K562 (cell line): ENCODE results near the gene NPAS2. TPM values are rescaled to one million over a fixed set of nuclear protein-coding genes. Genes with fewer than 3 reads are reported as not detected.

ENCODE experiments used
- ATAC-seq: fragments of 200-7000 bp; cut with Tn5 transposase; 3 replicates; pipeline ENCODE4 v1.9.1; 2020; ENCODE audit warnings: moderate library complexity
- BruUV-seq: library from RNA; stranded (reverse); fragments of 400-500 nt; replicated peaks from 2 replicates; lab custom pipeline; 2021; lab: Mats Ljungman, UMichigan
- CTCF ChIA-PET: fragments of 300-600 bp; formaldehyde crosslinking; extraction: SDS; loops from one replicate; lab custom pipeline; 2021; ENCODE audit warnings: low intra/inter-chr PET ratio; lab: Yijun Ruan, JAX
- POLR2A ChIA-PET: fragments of 300-600, 350-650 bp; sonication (Branson Sonifier 250); formaldehyde crosslinking; extraction: SDS; loops from one replicate; lab custom pipeline; 2021; ENCODE audit warnings: antibody characterized with exemption, inconsistent platforms; lab: Yijun Ruan, JAX
- DNase-seq, 4 experiments: peaks; one replicate each; pipeline versions ENCODE4 v3.0.0 to v3.0.0-alpha.2; 2011 to 2018; ENCODE audit warnings: low spot score in 3 of 4, mixed read lengths in 3 of 4; ENCODE audit errors: extremely low read depth in 1 of 4
- FAIRE-seq: peaks from 2 replicates; lab custom pipeline; 2011; peaks lifted over from hg19 to GRCh38; lab: Jason Lieb, UNC
- H2AFZ ChIP-seq: 2 replicates; pipeline ENCODE4 v1.6.0; 2011; ENCODE audit warnings: low read depth, low read length, control low read depth, inconsistent platforms
- H3K27ac ChIP-seq: fragments of 200-600 bp; 3 replicates; pipeline ENCODE4 v1.8.0; 2011; ENCODE audit warnings: low read depth, mild to moderate bottlenecking, control low read depth, inconsistent platforms, low read length, moderate library complexity, mixed read lengths; ENCODE audit errors: extremely low read depth
- H3K27me3 ChIP-seq, 2 experiments: fragments of 300-600 bp in 1 of 2; 2 replicates in 1 of 2; 3 replicates in 1 of 2; pipeline versions ENCODE4 v1.6.0 to v1.8.0; 2011; ENCODE audit warnings: inconsistent platforms in 2 of 2, low read length in 2 of 2, mild to moderate bottlenecking in 1 of 2, mixed read lengths in 1 of 2, moderate library complexity in 1 of 2; ENCODE audit not compliant: control insufficient read depth in 2 of 2, insufficient read depth in 2 of 2
- H3K36me3 ChIP-seq: fragments of 300-600 bp; 3 replicates; pipeline ENCODE4 v1.8.0; 2011; ENCODE audit warnings: mild to moderate bottlenecking, low read length, inconsistent platforms; ENCODE audit not compliant: control insufficient read depth, insufficient read depth
- H3K4me1 ChIP-seq, 2 experiments: fragments of 200-600 bp in 1 of 2; replicated peaks in 1 of 2; 2 replicates in 1 of 2; 3 replicates in 1 of 2; pipeline versions ENCODE4 v1.5.1 to v1.8.0; 2011; ENCODE audit warnings: inconsistent platforms in 2 of 2, low read length in 2 of 2, mild to moderate bottlenecking in 1 of 2, mixed read lengths in 1 of 2, moderate library complexity in 1 of 2; ENCODE audit not compliant: control insufficient read depth in 2 of 2, insufficient read depth in 2 of 2
- H3K4me2 ChIP-seq: 2 replicates; pipeline ENCODE4 v1.6.1; 2011; ENCODE audit warnings: low read length, control low read depth, inconsistent platforms, mixed read lengths; ENCODE audit not compliant: insufficient read depth
- H3K4me3 ChIP-seq: fragments of 200-600 bp; sonication (generic), shearing (Covaris generic); 2 replicates; pipeline ENCODE4 v1.5.1; 2016; ENCODE audit warnings: control low read depth, inconsistent platforms
- H3K79me2 ChIP-seq: fragments of 200-600 bp; 3 replicates; pipeline ENCODE4 v1.8.0; 2011; ENCODE audit warnings: low read length, inconsistent platforms; ENCODE audit not compliant: control insufficient read depth, insufficient read depth
- H3K9ac ChIP-seq, 2 experiments: 2 replicates each; pipeline versions ENCODE4 v1.6.0 to v1.6.1; 2011; ENCODE audit warnings: low read depth in 2 of 2, low read length in 2 of 2, control low read depth in 1 of 2, inconsistent platforms in 1 of 2, mild to moderate bottlenecking in 1 of 2, mixed read lengths in 1 of 2; ENCODE audit not compliant: insufficient read depth in 1 of 2
- H3K9me1 ChIP-seq: one replicate; pipeline ENCODE4 v1.6.0; 2011; ENCODE audit warnings: inconsistent platforms, mild to moderate bottlenecking, low read length, moderate library complexity; ENCODE audit not compliant: control insufficient read depth, insufficient read depth
- H3K9me3 ChIP-seq: replicated peaks from 2 replicates; pipeline ENCODE4 v1.5.1; 2011; ENCODE audit warnings: low read depth, low read length, inconsistent platforms; ENCODE audit not compliant: control insufficient read depth, insufficient read depth
- H4K20me1 ChIP-seq: replicated peaks from 2 replicates; pipeline ENCODE4 v1.6.1; 2011; ENCODE audit warnings: low read length, inconsistent platforms, mixed read lengths; ENCODE audit not compliant: control insufficient read depth, insufficient read depth
- FOXJ3 ChIP-seq: sonication (generic); formaldehyde crosslinking; IDR thresholded peaks from 2 replicates; pipeline ENCODE4 v1.4.0; 2020; ENCODE audit warnings: mild to moderate bottlenecking, missing genetic modification reagents
- FOXM1 ChIP-seq, 2 experiments: fragments of 450-650 bp in 1 of 2; sonication (generic) in 1 of 2; formaldehyde crosslinking in 1 of 2; IDR thresholded peaks; 2 replicates each; pipeline versions ENCODE4 v1.6.1 to v1.9.0; 2017 to 2022; ENCODE audit warnings: low read depth in 2 of 2, mild to moderate bottlenecking in 2 of 2, missing genetic modification reagents in 1 of 2, moderate library complexity in 1 of 2
- PCBP2 ChIP-seq: fragments of 200-400 bp; formaldehyde crosslinking; IDR thresholded peaks from 2 replicates; pipeline ENCODE4 v1.6.1; 2018; ENCODE audit warnings: low read length, low read depth, mild to moderate bottlenecking, moderate library complexity; ENCODE audit not compliant: poor library complexity, severe bottlenecking
- RNF2 ChIP-seq: sonication (generic); IDR thresholded peaks from 2 replicates; pipeline ENCODE4 v1.6.1; 2016
- TEAD1 ChIP-seq, 2 experiments: fragments of 450-650 bp in 1 of 2; sonication (generic) in 1 of 2; formaldehyde crosslinking; IDR thresholded peaks; 2 replicates each; pipeline versions ENCODE4 v1.4.0 to v1.8.0; 2020 to 2022; ENCODE audit warnings: mild to moderate bottlenecking in 2 of 2, missing genetic modification reagents in 1 of 2
- ZNF561 ChIP-seq: fragments of 450-650 bp; formaldehyde crosslinking; conservative IDR thresholded peaks from 2 replicates; pipeline ENCODE4 v1.4.0; 2020; ENCODE audit warnings: mild to moderate bottlenecking, moderate library complexity
- WGBS: fragments of 100-300 bp; shearing (Covaris generic); methylation state at CpG from one replicate; pipeline ENCODE4 v1.1.6; 2016; ENCODE audit warnings: low coverage, mixed read lengths; ENCODE audit not compliant: insufficient coverage; ENCODE audit errors: missing lambda C conversion rate; 5-methylcytosine and 5-hydroxymethylcytosine counted together
- in situ Hi-C: fragments of 300-500 bp; cut with MboI; formaldehyde crosslinking; loops from 4 replicates; pipeline ENCODE4 v1.15.0; 2018; ENCODE audit warnings: inconsistent platforms, mixed read lengths
- intact Hi-C: fragments of 100-400 bp; cut with micrococcal nuclease; formaldehyde crosslinking; loops from 2 replicates; pipeline ENCODE4 v1.14.2; 2022
- polyA plus RNA-seq, 8 experiments: library from polyadenylated mRNA; depleted of rRNA in 4 of 8; stranded (reverse) in 5 of 8; unstranded in 3 of 8; fragments of >200 nt; fragmentation: Nextera tagmentation in 2 of 8; fragmentation: Illumina TruSeq in 1 of 8; extraction: Ambion mirVana in 2 of 8; extraction: Trizol in 1 of 8; gene quantifications; 2 replicates each; pipeline versions ENCODE4 v1.2.1 to v1.2.3, GENCODE V29; 2011 to 2014; ENCODE audit warnings: inconsistent platforms in 1 of 8, missing spikeins in 1 of 8
- total RNA-seq, 7 experiments: library from RNA; depleted of rRNA in 6 of 7; stranded (reverse); fragments of >200 nt in 6 of 7; fragmentation: Illumina TruSeq in 2 of 7; extraction: Trizol in 2 of 7; gene quantifications; 2 replicates each; pipeline versions ENCODE4 v1.2.1 to v1.2.3, GENCODE V29; 2011 to 2021; ENCODE audit warnings: low replicate concordance in 1 of 7
- TF ChIP-seq, protein P1 (sequence below): fragments of 450-650 bp; IDR thresholded peaks from 2 replicates; pipeline ENCODE4 v1.6.1; 2016
- TF ChIP-seq, protein P2 (sequence below): fragments of 200-400 bp; formaldehyde crosslinking; IDR thresholded peaks from 2 replicates; pipeline ENCODE4 v1.6.1; 2017; ENCODE audit warnings: mild to moderate bottlenecking, low read depth, low read length, moderate library complexity
- TF ChIP-seq, protein P3 (sequence below): IDR thresholded peaks from 2 replicates; pipeline ENCODE4 v1.6.1; 2011; ENCODE audit not compliant: insufficient read length; ENCODE audit errors: extremely low read depth

NPAS2 gene
- total and polyA plus RNA-seq, 9 of the 15 experiments (the other 6 are each of a cell fraction or from before 2014, with no cell fraction given): 0.06 to 0.29 (median 0.07) TPM; not detected in 5

DNA sequence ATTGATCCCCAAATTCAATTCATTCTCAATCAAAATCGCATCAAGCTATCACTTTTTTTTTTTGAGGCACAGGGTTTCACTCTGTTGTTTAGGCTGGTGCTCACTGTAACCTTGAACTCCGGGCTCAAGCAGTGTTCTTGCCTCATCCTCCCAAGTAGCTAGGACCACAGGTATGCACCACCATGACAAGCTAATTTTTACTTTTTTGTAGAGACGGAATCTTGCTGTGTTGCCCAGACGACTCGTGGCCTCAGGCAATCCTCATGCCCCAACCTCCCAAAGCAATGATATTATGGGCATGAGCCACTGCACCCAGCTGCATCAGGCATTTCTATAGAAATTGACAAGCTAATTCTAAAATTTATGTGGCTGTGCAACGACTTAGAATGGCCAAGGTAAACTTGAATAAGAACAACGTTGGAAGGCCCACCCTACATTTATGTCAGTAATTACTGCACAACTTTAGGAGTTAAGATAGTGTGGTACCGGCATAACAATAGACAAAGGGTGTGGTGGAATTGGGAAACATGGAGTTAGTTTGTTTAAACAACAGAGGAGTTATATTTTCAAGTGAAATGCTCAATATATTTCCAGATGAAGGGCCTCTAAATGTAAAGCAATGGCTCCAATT is 78.2 kb downstream of the NPAS2 start:
- no peaks in the 10 kb centered on the region for H3K79me2 ChIP-seq
- in situ Hi-C loops: no loop called here

More for the DNA sequence above, 78.2 kb downstream of the NPAS2 start:
- intact Hi-C loops: no loop called here
- Histone ChIP-seq H3K4me3 (no peak overlapping the region), H3K4me2 (no peak overlapping the region), H3K27me3 (peaks cover 8 to 18% of the 10 kb centered on the region in 2 experiments; a peak in 4 of 5 replicates), H2AFZ (no peak overlapping the region), H3K9me3 (no peaks in the 10 kb centered on the region), H4K20me1 (no peaks in the 10 kb centered on the region), H3K9ac (no peak overlapping the region), H3K9me1 (no peaks in the 10 kb centered on the region), H3K27ac (no peak overlapping the region), H3K4me1 (peaks cover 6 to 11% of the 10 kb centered on the region in 2 experiments), H3K36me3 (no peaks in the 10 kb centered on the region)
- ATAC-seq (no peak), DNase-seq (no peak), FAIRE-seq (no peak)
- no peak for TF ChIP-seq ZNF561 (CRISPR knock-in tag)
- TF ChIP-seq, protein P1, sequence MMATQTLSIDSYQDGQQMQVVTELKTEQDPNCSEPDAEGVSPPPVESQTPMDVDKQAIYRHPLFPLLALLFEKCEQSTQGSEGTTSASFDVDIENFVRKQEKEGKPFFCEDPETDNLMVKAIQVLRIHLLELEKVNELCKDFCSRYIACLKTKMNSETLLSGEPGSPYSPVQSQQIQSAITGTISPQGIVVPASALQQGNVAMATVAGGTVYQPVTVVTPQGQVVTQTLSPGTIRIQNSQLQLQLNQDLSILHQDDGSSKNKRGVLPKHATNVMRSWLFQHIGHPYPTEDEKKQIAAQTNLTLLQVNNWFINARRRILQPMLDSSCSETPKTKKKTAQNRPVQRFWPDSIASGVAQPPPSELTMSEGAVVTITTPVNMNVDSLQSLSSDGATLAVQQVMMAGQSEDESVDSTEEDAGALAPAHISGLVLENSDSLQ: no peak
- TF ChIP-seq TEAD1 (CRISPR knock-in tag; IDR thresholded peaks at IDR 0.05): no peak
- no peak for TF ChIP-seq RNF2
- TF ChIP-seq, protein P2, sequence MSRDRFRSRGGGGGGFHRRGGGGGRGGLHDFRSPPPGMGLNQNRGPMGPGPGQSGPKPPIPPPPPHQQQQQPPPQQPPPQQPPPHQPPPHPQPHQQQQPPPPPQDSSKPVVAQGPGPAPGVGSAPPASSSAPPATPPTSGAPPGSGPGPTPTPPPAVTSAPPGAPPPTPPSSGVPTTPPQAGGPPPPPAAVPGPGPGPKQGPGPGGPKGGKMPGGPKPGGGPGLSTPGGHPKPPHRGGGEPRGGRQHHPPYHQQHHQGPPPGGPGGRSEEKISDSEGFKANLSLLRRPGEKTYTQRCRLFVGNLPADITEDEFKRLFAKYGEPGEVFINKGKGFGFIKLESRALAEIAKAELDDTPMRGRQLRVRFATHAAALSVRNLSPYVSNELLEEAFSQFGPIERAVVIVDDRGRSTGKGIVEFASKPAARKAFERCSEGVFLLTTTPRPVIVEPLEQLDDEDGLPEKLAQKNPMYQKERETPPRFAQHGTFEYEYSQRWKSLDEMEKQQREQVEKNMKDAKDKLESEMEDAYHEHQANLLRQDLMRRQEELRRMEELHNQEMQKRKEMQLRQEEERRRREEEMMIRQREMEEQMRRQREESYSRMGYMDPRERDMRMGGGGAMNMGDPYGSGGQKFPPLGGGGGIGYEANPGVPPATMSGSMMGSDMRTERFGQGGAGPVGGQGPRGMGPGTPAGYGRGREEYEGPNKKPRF: no peak
- no peak for TF ChIP-seq FOXM1 (IDR thresholded peaks at IDR 0.05; ENCODE audit: low read depth)
- no peak for TF ChIP-seq FOXM1 (CRISPR knock-in tag; IDR thresholded peaks at IDR 0.05; ENCODE audit: low read depth)
- TF ChIP-seq FOXJ3: no peak
- TF ChIP-seq, protein P3, sequence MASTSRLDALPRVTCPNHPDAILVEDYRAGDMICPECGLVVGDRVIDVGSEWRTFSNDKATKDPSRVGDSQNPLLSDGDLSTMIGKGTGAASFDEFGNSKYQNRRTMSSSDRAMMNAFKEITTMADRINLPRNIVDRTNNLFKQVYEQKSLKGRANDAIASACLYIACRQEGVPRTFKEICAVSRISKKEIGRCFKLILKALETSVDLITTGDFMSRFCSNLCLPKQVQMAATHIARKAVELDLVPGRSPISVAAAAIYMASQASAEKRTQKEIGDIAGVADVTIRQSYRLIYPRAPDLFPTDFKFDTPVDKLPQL: no peak
- TF ChIP-seq PCBP2: no peak
- WGBS: 26% methylated on average over 8 of the region's 8 CpGs
- no TSS peak for BruUV-seq
- CTCF ChIA-PET: no interaction called here
- POLR2A ChIA-PET: no interaction called here
